B cell (primary cell): ENCODE results near the gene PXDC1. TPM values are rescaled to one million over a fixed set of nuclear protein-coding genes. Genes with fewer than 3 reads are reported as not detected.

ENCODE experiments used
- ATAC-seq: fragments of 200-7000 bp; cut with Tn5 transposase; one replicate; pipeline ENCODE4 v1.10.0; 2021; ENCODE audit warnings: low read depth, mild to moderate bottlenecking, moderate number of reproducible peaks, moderate library complexity
- CTCF ChIA-PET: fragments of 350-600 bp; sonication (Branson Sonifier 250); formaldehyde crosslinking; loops from one replicate; lab custom pipeline; 2021; ENCODE audit warnings: antibody characterized with exemption, inconsistent platforms; lab: Charles Lee
- POLR2A ChIA-PET: fragments of 350-600 bp; sonication (Branson Sonifier 250); formaldehyde crosslinking; loops from one replicate; lab custom pipeline; 2021; ENCODE audit warnings: antibody characterized with exemption; lab: Charles Lee
- DNase-seq: peaks from one replicate; pipeline ENCODE4 v3.0.0; 2013
- H2AFZ ChIP-seq: 2 replicates; pipeline ENCODE4 v1.6.1; 2012; ENCODE audit warnings: mild to moderate bottlenecking, low read depth, low read length; ENCODE audit not compliant: insufficient read depth, poor library complexity, severe bottlenecking
- H3K27ac ChIP-seq, 2 donors: 1 replicate in 1 of 2; 2 replicates in 1 of 2; pipeline ENCODE4 v1.5.1; 2012 to 2013; ENCODE audit warnings: low read length in 2 of 2, mild to moderate bottlenecking in 2 of 2, moderate library complexity in 1 of 2
- H3K27me3 ChIP-seq, 4 experiments: fragments of 200-600 bp in 1 of 4; sonication (generic) in 1 of 4; replicated peaks in 1 of 4; 1 replicate in 2 of 4; 2 replicates in 2 of 4; pipeline versions ENCODE4 v1.6.1 to v1.7.0; 2013 to 2016; ENCODE audit warnings: low read length in 3 of 4, mild to moderate bottlenecking in 2 of 4, mixed read lengths in 1 of 4, moderate library complexity in 1 of 4; ENCODE audit not compliant: insufficient read depth in 4 of 4, control insufficient read depth in 3 of 4; ENCODE audit errors: control extremely low read depth in 1 of 4
- H3K36me3 ChIP-seq, 2 experiments: replicated peaks in 1 of 2; 1 replicate in 1 of 2; 2 replicates in 1 of 2; pipeline versions ENCODE4 v1.6.1 to v1.7.1; 2013; ENCODE audit warnings: low read length in 1 of 2; ENCODE audit not compliant: insufficient read depth in 2 of 2, control insufficient read depth in 1 of 2; ENCODE audit errors: control extremely low read depth in 1 of 2, extremely low read depth in 1 of 2
- H3K4me1 ChIP-seq, 2 donors: fragments of 200-600 bp in 1 of 2; sonication (generic) in 1 of 2; 1 replicate in 1 of 2; 2 replicates in 1 of 2; pipeline versions ENCODE4 v1.5.1 to v1.6.1; 2013 to 2017; ENCODE audit warnings: low read length in 2 of 2; ENCODE audit not compliant: control insufficient read depth in 2 of 2, insufficient read depth in 2 of 2
- H3K4me2 ChIP-seq: replicated peaks from 2 replicates; pipeline ENCODE3; 2012; ENCODE audit warnings: mild to moderate bottlenecking, low read depth, low read length; ENCODE audit not compliant: poor library complexity, severe bottlenecking
- H3K4me3 ChIP-seq, 5 experiments: fragments of 200-600 bp in 1 of 5; sonication (generic) in 1 of 5; 1 replicate in 3 of 5; 2 replicates in 2 of 5; pipeline versions ENCODE4 v1.5.1 to v1.7.0; 2011 to 2016; ENCODE audit warnings: low read length in 4 of 5, mild to moderate bottlenecking in 4 of 5, low read depth in 2 of 5, control low read depth in 1 of 5, moderate library complexity in 1 of 5; ENCODE audit not compliant: insufficient read depth in 1 of 5; ENCODE audit errors: control extremely low read depth in 1 of 5, extremely low read depth in 1 of 5
- H3K79me2 ChIP-seq: fragments of 200-600 bp; sonication (generic); one replicate; pipeline ENCODE4 v1.6.0; 2016; ENCODE audit warnings: low read length; ENCODE audit not compliant: control insufficient read depth, insufficient read depth
- H3K9ac ChIP-seq: fragments of 200-600 bp; sonication (generic); 2 replicates; pipeline ENCODE4 v1.6.1; 2017; ENCODE audit warnings: mild to moderate bottlenecking, low read length, moderate library complexity
- H3K9me3 ChIP-seq, 3 donors: one replicate each; pipeline versions ENCODE4 v1.6.1 to v1.7.1; 2013; ENCODE audit warnings: low read length in 2 of 3; ENCODE audit not compliant: control insufficient read depth in 2 of 3, insufficient read depth in 1 of 3; ENCODE audit errors: control extremely low read depth in 1 of 3
- H4K20me1 ChIP-seq: 2 replicates; pipeline ENCODE4 v1.6.0; 2012; ENCODE audit warnings: mild to moderate bottlenecking, low read length; ENCODE audit not compliant: insufficient read depth, control insufficient read depth, poor library complexity, severe bottlenecking
- H3K27ac Mint-ChIP-seq: one replicate; pipeline ENCODE4 v1.8.0; 2021; ENCODE audit warnings: mixed read lengths
- H3K27me3 Mint-ChIP-seq: one replicate; pipeline ENCODE4 v1.8.0; 2021; ENCODE audit warnings: mixed read lengths
- H3K4me1 Mint-ChIP-seq: one replicate; pipeline ENCODE4 v1.8.0; 2021; ENCODE audit warnings: mixed read lengths
- H3K4me3 Mint-ChIP-seq: one replicate; pipeline ENCODE4 v1.8.0; 2021; ENCODE audit warnings: mixed read lengths
- H3K9me3 Mint-ChIP-seq: one replicate; pipeline ENCODE4 v1.8.0; 2022; ENCODE audit warnings: mixed read lengths; ENCODE audit not compliant: insufficient read depth
- CTCF ChIP-seq: fragments of 200-600 bp; IDR thresholded peaks from one replicate; pipeline ENCODE4 v1.8.0; 2022; ENCODE audit warnings: antibody characterized with exemption, mild to moderate bottlenecking
- EZH2 ChIP-seq: IDR thresholded peaks from 2 replicates; pipeline ENCODE4 v1.6.1; 2012; ENCODE audit warnings: borderline replicate concordance, low read depth, mild to moderate bottlenecking, moderate library complexity, low read length; ENCODE audit not compliant: insufficient read depth, poor library complexity, severe bottlenecking
- WGBS: methylation state at CpG from one replicate; pipeline ENCODE4 v1.1.5; 2013; ENCODE audit warnings: missing lambda C conversion rate; ENCODE audit not compliant: insufficient coverage; 5-methylcytosine and 5-hydroxymethylcytosine counted together
- intact Hi-C: fragments of 100-400 bp; cut with micrococcal nuclease; formaldehyde crosslinking; loops from one replicate; pipeline ENCODE4 v1.10.0; 2022
- polyA plus RNA-seq: library from polyadenylated mRNA; depleted of rRNA; stranded (reverse); fragments of >200 nt; gene quantifications from 2 replicates; pipeline ENCODE4 v1.2.3, GENCODE V29; 2012
- total RNA-seq, 2 donors: library from RNA; stranded (reverse); fragments of 120-200 nt in 1 of 2; gene quantifications; 1 replicate in 1 of 2; 2 replicates in 1 of 2; pipeline versions ENCODE4 v1.2.3 to v1.2.4, GENCODE V29; 2013 to 2022

The PXDC1 gene
- total and polyA plus RNA-seq, 2 donors (not counting 1 experiment from before 2014, with no cell fraction given) = 4.7 to 18.9 TPM

GRCh38 chr6:3710403-3710802, 41.1 kb downstream of the PXDC1 start:
- Mint-ChIP-seq H3K27me3 (peaks cover 4% of the 10 kb centered on the region), H3K4me1 (peaks cover 7% of the 10 kb centered on the region), H3K27ac (no peak overlapping the region), H3K4me3 (no peak overlapping the region), H3K9me3 (peaks cover 3% of the 10 kb centered on the region)
- no peak overlapping the region for H3K9ac ChIP-seq
- H2AFZ ChIP-seq = no peak overlapping the region
- H3K27me3 ChIP-seq = no peaks in the 10 kb centered on the region
- H4K20me1 ChIP-seq = no peaks in the 10 kb centered on the region
- no peaks in the 10 kb centered on the region for H3K79me2 ChIP-seq
- intact Hi-C loops = no loop called here
- H3K27ac ChIP-seq = no peak overlapping the region
- H3K4me3 ChIP-seq = no peak overlapping the region
- no peaks in the 10 kb centered on the region for H3K4me1 ChIP-seq
- WGBS = 80% methylated on average over 5 of the region's 7 CpGs
- H3K4me2 ChIP-seq = no peak overlapping the region
- ChIA-PET POLR2A (no interaction called here), CTCF (no interaction called here)
- ATAC-seq (no peak), DNase-seq (no peak)
- no peaks in the 10 kb centered on the region for H3K36me3 ChIP-seq
- no peak for TF ChIP-seq CTCF
- TF ChIP-seq EZH2 = no peak
- H3K9me3 ChIP-seq = no peaks in the 10 kb centered on the region

GRCh38 chr6:3708540-3708939, 43.0 kb downstream of the PXDC1 start:
- Histone ChIP-seq H3K27ac (no peak overlapping the region), H4K20me1 (no peaks in the 10 kb centered on the region), H3K4me2 (no peak overlapping the region), H3K79me2 (no peaks in the 10 kb centered on the region), H3K9me3 (no peaks in the 10 kb centered on the region), H3K4me1 (no peaks in the 10 kb centered on the region), H2AFZ (no peak overlapping the region), H3K27me3 (no peaks in the 10 kb centered on the region), H3K9ac (no peak overlapping the region), H3K4me3 (no peak overlapping the region), H3K36me3 (no peaks in the 10 kb centered on the region)
- H3K27ac Mint-ChIP-seq = no peak overlapping the region
- peaks cover 7% of the 10 kb centered on the region for H3K4me1 Mint-ChIP-seq
- no peak overlapping the region for H3K4me3 Mint-ChIP-seq
- ATAC-seq (no peak), DNase-seq (no peak)
- intact Hi-C loops = no loop called here
- WGBS = 94% methylated on average over 3 of the region's 4 CpGs
- TF ChIP-seq CTCF (no peak), EZH2 (no peak)
- ChIA-PET CTCF (no interaction called here), POLR2A (no interaction called here)
- peaks cover 3% of the 10 kb centered on the region for H3K9me3 Mint-ChIP-seq
- peaks cover 13% of the 10 kb centered on the region for H3K27me3 Mint-ChIP-seq
